Stimulated activated CD4-positive, alpha-beta T cell treated with anti-CD3 and anti-CD28 coated beads, Interleukin-4, amount 100 ng/mL, for 48 hours (primary cell): ENCODE measurements around the gene SIGLEC6.

Experiments
- DNase-seq, 2 donors: peaks; one replicate each; pipeline ENCODE4 v3.0.0-alpha.2; 2020; ENCODE audit warnings: low read depth in 2 of 2

Gene SIGLEC6

GRCh38 chr19:51476164-51476563 is 55.3 kb downstream of the SIGLEC6 start:
- DNase-seq = no peak

- peak; percentile 86 to 98 for DNase-seq
These were observed 58.3 kb downstream of the SIGLEC6 start for GRCh38 chr19:51473009-51473707.

GRCh38 chr19:51472607-51473006 is 58.9 kb downstream of the SIGLEC6 start:
- no peak for DNase-seq

- DNase-seq = no peak
These were observed 59.9 kb downstream of the SIGLEC6 start for GRCh38 chr19:51471527-51471926.

GRCh38 chr19:51470966-51471365 is 60.5 kb downstream of the SIGLEC6 start:
- DNase-seq = no peak

GRCh38 chr19:51469629-51470028 is 61.8 kb downstream of the SIGLEC6 start:
- no peak for DNase-seq

- no peak for DNase-seq
These were observed 62.3 kb downstream of the SIGLEC6 start for GRCh38 chr19:51469162-51469561.

GRCh38 chr19:51468545-51468920 is 62.9 kb downstream of the SIGLEC6 start:
- no peak for DNase-seq

GRCh38 chr19:51467864-51468544 is 63.5 kb downstream of the SIGLEC6 start:
- no peak for DNase-seq
